ENCODE measurements around the gene NOTCH4.
"Not testable (repeated sequence)": the region's sequence is repeated elsewhere in the genome, so short reads cannot be mapped to it uniquely, and the experiment has no call there.

Gene NOTCH4

GRCh38 chr6:32220021-32220420, 3.8 kb downstream of the NOTCH4 start:
- H3K9me3 ChIP-seq (ENCODE audit: control insufficient read depth, low read length) = no peaks in the 10 kb centered on the region
- 83 to 91% methylated on average over 4 of the region's 4 CpGs for WGBS, 2 experiments
- H3K27ac ChIP-seq (ENCODE audit: insufficient read depth, low read depth, low read length, poor library complexity, severe bottlenecking) = no peak overlapping the region
- H3K4me3 ChIP-seq (ENCODE audit: insufficient read depth, low read depth, low read length) = no peak overlapping the region
- H3K4me1 ChIP-seq (ENCODE audit: control insufficient read depth, insufficient read depth, low read length) = no peaks in the 10 kb centered on the region
- H3K36me3 ChIP-seq (ENCODE audit: control insufficient read depth, insufficient read depth, low read length) = no peaks in the 10 kb centered on the region
- H3K27me3 ChIP-seq (ENCODE audit: control insufficient read depth, insufficient read depth, low read length, poor library complexity, severe bottlenecking) = no peaks in the 10 kb centered on the region

- H3K27ac ChIP-seq (ENCODE audit: insufficient read depth, low read depth, low read length, poor library complexity, severe bottlenecking) = no peak overlapping the region
- H3K36me3 ChIP-seq (ENCODE audit: control insufficient read depth, insufficient read depth, low read length) = no peaks in the 10 kb centered on the region
- H3K4me1 ChIP-seq (ENCODE audit: control insufficient read depth, insufficient read depth, low read length) = no peaks in the 10 kb centered on the region
- H3K9me3 ChIP-seq (ENCODE audit: control insufficient read depth, low read length) = no peaks in the 10 kb centered on the region
- H3K4me3 ChIP-seq (ENCODE audit: insufficient read depth, low read depth, low read length) = no peak overlapping the region
- WGBS, 2 experiments = 85% methylated on average over 7 of the region's 7 CpGs
- H3K27me3 ChIP-seq (ENCODE audit: control insufficient read depth, insufficient read depth, low read length, poor library complexity, severe bottlenecking) = no peaks in the 10 kb centered on the region
Measured at GRCh38 chr6:32218167-32218566, 5.7 kb downstream of the NOTCH4 start.

GRCh38 chr6:32216998-32217397, 6.9 kb downstream of the NOTCH4 start:
- H3K36me3 ChIP-seq (ENCODE audit: control insufficient read depth, insufficient read depth, low read length) = no peaks in the 10 kb centered on the region
- H3K9me3 ChIP-seq (ENCODE audit: control insufficient read depth, low read length) = no peaks in the 10 kb centered on the region
- no peaks in the 10 kb centered on the region for H3K4me1 ChIP-seq (ENCODE audit: control insufficient read depth, insufficient read depth, low read length)
- H3K27ac ChIP-seq (ENCODE audit: insufficient read depth, low read depth, low read length, poor library complexity, severe bottlenecking) = no peak overlapping the region
- no peak overlapping the region for H3K4me3 ChIP-seq (ENCODE audit: insufficient read depth, low read depth, low read length)
- H3K27me3 ChIP-seq (ENCODE audit: control insufficient read depth, insufficient read depth, low read length, poor library complexity, severe bottlenecking) = no peaks in the 10 kb centered on the region
- 93 to 94% methylated on average over 11 of the region's 11 CpGs for WGBS, 2 experiments

- H3K27me3 ChIP-seq (ENCODE audit: control insufficient read depth, insufficient read depth, low read length, poor library complexity, severe bottlenecking) = no peaks in the 10 kb centered on the region
- no peaks in the 10 kb centered on the region for H3K9me3 ChIP-seq (ENCODE audit: control insufficient read depth, low read length)
- 87 to 91% methylated on average over 10 of the region's 10 CpGs for WGBS, 2 experiments
- no peaks in the 10 kb centered on the region for H3K36me3 ChIP-seq (ENCODE audit: control insufficient read depth, insufficient read depth, low read length)
- no peak overlapping the region for H3K27ac ChIP-seq (ENCODE audit: insufficient read depth, low read depth, low read length, poor library complexity, severe bottlenecking)
- H3K4me3 ChIP-seq (ENCODE audit: insufficient read depth, low read depth, low read length) = no peak overlapping the region
- H3K4me1 ChIP-seq (ENCODE audit: control insufficient read depth, insufficient read depth, low read length) = no peaks in the 10 kb centered on the region
Measured at GRCh38 chr6:32216285-32216684, 7.6 kb downstream of the NOTCH4 start.

- Histone ChIP-seq H3K4me1 (ENCODE audit: control insufficient read depth, insufficient read depth, low read length) (no peaks in the 10 kb centered on the region), H3K4me3 (ENCODE audit: insufficient read depth, low read depth, low read length) (no peak overlapping the region), H3K9me3 (ENCODE audit: control insufficient read depth, low read length) (no peaks in the 10 kb centered on the region), H3K36me3 (ENCODE audit: control insufficient read depth, insufficient read depth, low read length) (no peaks in the 10 kb centered on the region), H3K27ac (ENCODE audit: insufficient read depth, low read depth, low read length, poor library complexity, severe bottlenecking) (no peak overlapping the region), H3K27me3 (ENCODE audit: control insufficient read depth, insufficient read depth, low read length, poor library complexity, severe bottlenecking) (no peaks in the 10 kb centered on the region)
- 84 to 93% methylated on average over 4 of the region's 4 CpGs for WGBS, 2 experiments
Measured at GRCh38 chr6:32215617-32216016, 8.2 kb downstream of the NOTCH4 start.

GRCh38 chr6:32214126-32214525, 9.7 kb downstream of the NOTCH4 start:
- WGBS, 2 experiments = 80 to 82% methylated on average over 2 to 3 of the region's 3 CpGs
- H3K4me3 ChIP-seq (ENCODE audit: insufficient read depth, low read depth, low read length) = no peak overlapping the region
- no peak overlapping the region for H3K27ac ChIP-seq (ENCODE audit: insufficient read depth, low read depth, low read length, poor library complexity, severe bottlenecking)
- no peaks in the 10 kb centered on the region for H3K36me3 ChIP-seq (ENCODE audit: control insufficient read depth, insufficient read depth, low read length)
- no peaks in the 10 kb centered on the region for H3K4me1 ChIP-seq (ENCODE audit: control insufficient read depth, insufficient read depth, low read length)
- H3K9me3 ChIP-seq (ENCODE audit: control insufficient read depth, low read length) = no peaks in the 10 kb centered on the region
- H3K27me3 ChIP-seq (ENCODE audit: control insufficient read depth, insufficient read depth, low read length, poor library complexity, severe bottlenecking) = no peaks in the 10 kb centered on the region

GRCh38 chr6:32213649-32214048, 10.2 kb downstream of the NOTCH4 start:
- no peaks in the 10 kb centered on the region for H3K9me3 ChIP-seq (ENCODE audit: control insufficient read depth, low read length)
- no peak overlapping the region for H3K4me3 ChIP-seq (ENCODE audit: insufficient read depth, low read depth, low read length)
- no peaks in the 10 kb centered on the region for H3K27me3 ChIP-seq (ENCODE audit: control insufficient read depth, insufficient read depth, low read length, poor library complexity, severe bottlenecking)
- WGBS, 2 experiments = 89 to 92% methylated on average over 6 of the region's 6 CpGs
- H3K27ac ChIP-seq (ENCODE audit: insufficient read depth, low read depth, low read length, poor library complexity, severe bottlenecking) = no peak overlapping the region
- H3K4me1 ChIP-seq (ENCODE audit: control insufficient read depth, insufficient read depth, low read length) = no peaks in the 10 kb centered on the region
- no peaks in the 10 kb centered on the region for H3K36me3 ChIP-seq (ENCODE audit: control insufficient read depth, insufficient read depth, low read length)

GRCh38 chr6:32212076-32212760, 11.6 kb downstream of the NOTCH4 start:
- H3K27me3 ChIP-seq (ENCODE audit: control insufficient read depth, insufficient read depth, low read length, poor library complexity, severe bottlenecking) = no peaks in the 10 kb centered on the region
- H3K9me3 ChIP-seq (ENCODE audit: control insufficient read depth, low read length) = no peaks in the 10 kb centered on the region
- H3K36me3 ChIP-seq (ENCODE audit: control insufficient read depth, insufficient read depth, low read length) = no peaks in the 10 kb centered on the region
- H3K4me1 ChIP-seq (ENCODE audit: control insufficient read depth, insufficient read depth, low read length) = no peaks in the 10 kb centered on the region
- H3K4me3 ChIP-seq (ENCODE audit: insufficient read depth, low read depth, low read length) = no peak overlapping the region
- H3K27ac ChIP-seq (ENCODE audit: insufficient read depth, low read depth, low read length, poor library complexity, severe bottlenecking) = no peak overlapping the region
- WGBS, 2 experiments = 89 to 90% methylated on average over 12 of the region's 12 CpGs

GRCh38 chr6:32211432-32211831, 12.4 kb downstream of the NOTCH4 start:
- H3K27me3 ChIP-seq (ENCODE audit: control insufficient read depth, insufficient read depth, low read length, poor library complexity, severe bottlenecking); H3K9me3 ChIP-seq (ENCODE audit: control insufficient read depth, low read length); H3K27ac ChIP-seq (ENCODE audit: insufficient read depth, low read depth, low read length, poor library complexity, severe bottlenecking); H3K36me3 ChIP-seq (ENCODE audit: control insufficient read depth, insufficient read depth, low read length); H3K4me1 ChIP-seq (ENCODE audit: control insufficient read depth, insufficient read depth, low read length); H3K4me3 ChIP-seq (ENCODE audit: insufficient read depth, low read depth, low read length): not testable (repeated sequence)
- 88 to 92% methylated on average over 3 to 4 of the region's 4 CpGs for whole genome bisulfite sequencing, 2 experiments

- no peaks in the 10 kb centered on the region for H3K36me3 ChIP-seq (ENCODE audit: control insufficient read depth, insufficient read depth, low read length)
- 89 to 90% methylated on average over 5 of the region's 5 CpGs for WGBS, 2 experiments
Measured at GRCh38 chr6:32210191-32210601, 13.7 kb downstream of the NOTCH4 start.

GRCh38 chr6:32208996-32209395, 14.9 kb downstream of the NOTCH4 start:
- no peak overlapping the region for H3K4me3 ChIP-seq (ENCODE audit: insufficient read depth, low read depth, low read length)
- no peaks in the 10 kb centered on the region for H3K4me1 ChIP-seq (ENCODE audit: control insufficient read depth, insufficient read depth, low read length)
- WGBS, 2 experiments = 86% methylated on average over 1 of the region's 1 CpG
- no peaks in the 10 kb centered on the region for H3K36me3 ChIP-seq (ENCODE audit: control insufficient read depth, insufficient read depth, low read length)
- H3K27me3 ChIP-seq (ENCODE audit: control insufficient read depth, insufficient read depth, low read length, poor library complexity, severe bottlenecking) = no peaks in the 10 kb centered on the region
- no peak overlapping the region for H3K27ac ChIP-seq (ENCODE audit: insufficient read depth, low read depth, low read length, poor library complexity, severe bottlenecking)
- no peaks in the 10 kb centered on the region for H3K9me3 ChIP-seq (ENCODE audit: control insufficient read depth, low read length)

More at GRCh38 chr6:32210191-32210601, 13.7 kb downstream of the NOTCH4 start:
- no peak overlapping the region for H3K4me3 ChIP-seq (ENCODE audit: insufficient read depth, low read depth, low read length)
- H3K27ac ChIP-seq (ENCODE audit: insufficient read depth, low read depth, low read length, poor library complexity, severe bottlenecking) = no peak overlapping the region
- H3K27me3 ChIP-seq (ENCODE audit: control insufficient read depth, insufficient read depth, low read length, poor library complexity, severe bottlenecking) = no peaks in the 10 kb centered on the region
- H3K4me1 ChIP-seq (ENCODE audit: control insufficient read depth, insufficient read depth, low read length) = no peaks in the 10 kb centered on the region
- no peaks in the 10 kb centered on the region for H3K9me3 ChIP-seq (ENCODE audit: control insufficient read depth, low read length)
